Activated naive CD4-positive, alpha-beta T cell treated with anti-CD3 and anti-CD28 coated beads, Interleukin-2, amount 10 ng/mL, durations not matched to agents 7 days and 5 days (primary cell): ENCODE measurements around the gene ASL.
A peak's percentile ranks its signal among the peaks of the same experiment; 100 is the strongest.
"Not testable (repeated sequence)": the region's sequence is repeated elsewhere in the genome, so short reads cannot be mapped to it uniquely, and the experiment has no call there.

Experiments
- CTCF ChIA-PET: fragments of 350-600 bp; sonication (Branson Sonifier 250); formaldehyde crosslinking; loops from one replicate; lab custom pipeline; 2021; ENCODE audit warnings: antibody characterized with exemption; lab: Charles Lee
- DNase-seq: peaks from one replicate; pipeline ENCODE4 v3.0.0-alpha.2; 2020
- H3K27ac Mint-ChIP-seq: one replicate; pipeline ENCODE4 v1.8.0; 2021; ENCODE audit warnings: mild to moderate bottlenecking, moderate library complexity, mixed read lengths
- H3K27me3 Mint-ChIP-seq: one replicate; pipeline ENCODE4 v1.8.0; 2021; ENCODE audit warnings: mild to moderate bottlenecking, mixed read lengths
- H3K36me3 Mint-ChIP-seq: one replicate; pipeline ENCODE4 v1.8.0; 2021; ENCODE audit warnings: mixed read lengths
- H3K4me1 Mint-ChIP-seq: one replicate; pipeline ENCODE4 v1.8.0; 2021; ENCODE audit warnings: mixed read lengths
- H3K4me3 Mint-ChIP-seq: one replicate; pipeline ENCODE4 v1.8.0; 2021; ENCODE audit warnings: mild to moderate bottlenecking, moderate library complexity, mixed read lengths
- H3K9me3 Mint-ChIP-seq: one replicate; pipeline ENCODE4 v1.8.0; 2021; ENCODE audit warnings: mixed read lengths

The ASL gene

DNA sequence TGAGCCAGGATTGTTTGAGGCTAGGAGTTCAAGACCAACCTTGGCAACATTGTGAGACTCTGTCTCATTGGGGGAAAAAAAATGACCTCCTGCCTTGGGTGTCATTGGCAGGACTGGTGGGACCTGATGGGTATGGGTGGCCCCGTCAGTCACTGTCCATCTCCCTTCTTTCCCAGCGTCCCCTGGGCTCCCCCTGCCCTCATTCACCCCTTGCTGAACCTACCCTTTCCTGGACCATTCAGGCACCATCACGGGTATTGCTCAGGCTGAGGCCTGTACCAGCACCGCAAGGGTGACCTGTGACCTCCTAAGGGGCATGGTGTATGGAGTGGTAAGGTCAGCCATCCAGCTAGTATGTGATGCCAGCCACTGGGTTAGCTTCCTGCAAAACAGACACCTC, 19.4 kb downstream of the ASL start:
- Mint-ChIP-seq H3K27ac (no peak overlapping the region), H3K27me3 (no peaks in the 10 kb centered on the region), H3K9me3 (no peaks in the 10 kb centered on the region), H3K4me3 (no peak overlapping the region), H3K4me1 (peaks cover 9% of the 10 kb centered on the region), H3K36me3 (no peaks in the 10 kb centered on the region)
- no peak for DNase-seq
- CTCF ChIA-PET, result no interaction called here

DNA sequence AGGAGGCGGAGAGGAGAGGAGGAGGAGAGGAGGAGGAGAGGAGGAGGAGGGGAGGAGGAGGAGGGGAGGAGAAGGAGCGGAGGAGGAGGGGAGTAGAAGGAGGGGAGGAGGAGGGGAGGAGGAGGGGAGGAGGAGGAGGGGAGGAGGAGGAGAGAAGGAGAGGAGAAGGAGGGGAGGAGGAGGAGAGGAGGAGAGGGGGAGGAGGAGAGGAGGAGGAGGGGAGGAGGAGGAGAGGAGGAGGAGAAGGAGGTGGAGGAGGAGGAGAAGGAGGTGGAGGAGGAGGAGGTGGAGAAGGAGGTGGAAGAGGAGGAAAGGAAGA, 23.6 kb downstream of the ASL start:
- Mint-ChIP-seq H3K36me3 (no peaks in the 10 kb centered on the region), H3K27ac (no peak overlapping the region), H3K4me3 (no peak overlapping the region), H3K9me3 (no peaks in the 10 kb centered on the region), H3K27me3 (no peaks in the 10 kb centered on the region), H3K4me1 (peaks cover 14% of the 10 kb centered on the region)
- DNase-seq, result no peak
- CTCF ChIA-PET, result no interaction called here

DNA sequence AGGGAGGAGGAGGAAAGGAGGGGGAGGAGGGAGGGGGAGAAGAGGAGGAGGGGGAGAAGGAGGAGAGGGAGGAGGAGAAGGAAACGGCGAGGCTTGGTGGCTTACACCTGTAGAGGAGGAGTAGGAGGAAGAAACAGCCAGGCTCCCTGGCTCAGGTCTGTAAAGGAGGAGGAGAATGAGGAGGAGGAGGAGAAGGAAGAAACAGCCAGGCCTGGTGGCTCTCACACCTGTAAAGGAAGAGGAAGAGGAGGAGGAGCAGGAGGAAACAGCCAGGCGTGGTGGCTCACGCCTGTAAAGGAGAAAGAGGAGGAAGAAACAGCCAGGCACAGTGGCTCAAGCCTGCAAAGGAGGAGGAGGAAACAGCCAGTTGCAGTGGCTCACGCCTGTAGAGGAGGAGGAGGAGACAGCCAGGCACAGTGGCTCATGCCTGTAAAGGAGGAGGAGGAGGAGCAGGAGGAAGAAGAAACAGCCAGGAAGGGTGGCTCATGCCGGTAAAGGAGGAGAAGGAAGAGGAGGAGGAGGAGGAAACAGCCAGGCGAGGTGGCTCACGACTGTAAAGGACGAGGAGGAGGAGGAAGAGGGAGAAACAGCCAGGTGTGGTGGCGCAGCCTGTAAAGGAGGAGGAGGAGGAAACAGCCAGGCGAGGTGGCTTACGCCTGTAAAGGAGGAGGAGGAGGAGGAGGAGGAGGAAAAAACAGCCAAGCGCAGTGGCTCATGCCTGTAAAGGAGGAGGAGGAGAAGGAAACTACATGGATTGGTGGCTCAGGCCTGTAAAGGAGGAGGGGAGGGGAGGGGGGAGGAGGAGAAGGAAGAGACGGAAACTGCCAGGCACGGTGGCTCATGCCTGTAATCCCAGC, 24.2 kb downstream of the ASL start:
- H3K27ac Mint-ChIP-seq, result peak overlapping the region; percentile 80
- no peaks in the 10 kb centered on the region for H3K27me3 Mint-ChIP-seq
- peak overlapping the region; percentile 71 for H3K4me3 Mint-ChIP-seq
- DNase-seq, result peak; percentile 59
- peaks cover 14% of the 10 kb centered on the region for H3K4me1 Mint-ChIP-seq
- no peaks in the 10 kb centered on the region for H3K36me3 Mint-ChIP-seq
- CTCF ChIA-PET, result no interaction called here
- H3K9me3 Mint-ChIP-seq, result no peaks in the 10 kb centered on the region

DNA sequence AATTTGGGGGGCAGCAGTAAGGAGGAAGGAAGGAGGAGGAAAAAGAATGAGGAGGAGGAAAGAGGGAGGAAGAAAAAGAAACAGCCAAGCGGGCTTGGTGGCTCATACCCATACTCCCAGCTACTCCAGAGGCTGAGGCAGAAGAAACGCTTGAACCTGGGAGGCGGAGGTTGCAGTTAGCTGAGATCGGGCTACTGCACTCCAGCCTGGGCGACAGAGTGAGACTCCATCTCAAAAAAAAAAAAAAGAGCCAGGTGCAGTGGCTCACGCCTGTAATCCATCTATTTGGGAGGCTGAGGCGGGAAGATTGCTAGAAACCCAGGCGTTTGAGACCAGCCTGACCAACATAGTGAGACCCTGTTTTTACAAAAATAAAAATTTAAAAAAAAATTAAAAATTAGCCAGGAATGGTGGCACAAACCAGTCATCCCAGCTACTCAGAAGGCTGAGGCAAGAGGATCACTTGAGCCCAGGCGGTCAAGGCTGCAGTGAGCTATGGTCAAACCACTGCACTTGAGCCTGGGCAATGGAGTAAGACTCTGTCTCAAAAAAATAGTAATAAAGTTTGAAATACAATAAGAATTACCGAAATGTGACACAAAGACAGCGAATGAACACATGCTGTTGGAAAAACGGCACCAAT, 24.9 kb downstream of the ASL start:
- CTCF ChIA-PET, result interaction anchor here (0.5 kb wide), 1 partner anchor 14 kb away, joined by 3 read pairs; the partner anchor contains the start of gene CRCP
- Mint-ChIP-seq H3K27ac (peak overlapping the region; percentile 80), H3K4me3 (peak overlapping the region; percentile 71), H3K4me1 (peaks cover 14% of the 10 kb centered on the region), H3K9me3 (no peaks in the 10 kb centered on the region), H3K27me3 (no peaks in the 10 kb centered on the region), H3K36me3 (no peaks in the 10 kb centered on the region)
- no peak for DNase-seq

DNA sequence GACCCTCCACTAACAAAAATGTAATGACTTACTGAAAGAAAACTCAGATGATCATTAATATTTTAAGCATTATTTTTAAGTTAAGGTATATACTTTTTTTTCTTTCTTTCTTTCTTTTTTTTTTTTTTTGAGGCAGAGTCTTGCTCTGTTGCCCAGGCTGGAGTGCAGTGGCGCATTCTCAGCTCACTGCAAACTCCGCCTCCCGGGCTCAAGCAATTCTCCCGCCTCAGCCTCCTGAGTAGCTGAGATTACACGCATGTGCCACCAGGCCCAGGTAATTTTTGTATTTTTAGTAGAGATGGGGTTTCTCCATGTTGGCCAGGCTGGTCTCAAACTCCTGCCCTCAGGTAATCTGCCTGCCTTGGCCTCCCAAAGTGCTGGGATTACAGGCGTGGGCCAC, 26.5 kb downstream of the ASL start:
- H3K27me3 Mint-ChIP-seq, H3K27ac Mint-ChIP-seq, DNase-seq, H3K9me3 Mint-ChIP-seq, H3K36me3 Mint-ChIP-seq, H3K4me3 Mint-ChIP-seq, CTCF ChIA-PET: not testable (repeated sequence)
- H3K4me1 Mint-ChIP-seq, result peaks cover 14% of the 10 kb centered on the region

DNA sequence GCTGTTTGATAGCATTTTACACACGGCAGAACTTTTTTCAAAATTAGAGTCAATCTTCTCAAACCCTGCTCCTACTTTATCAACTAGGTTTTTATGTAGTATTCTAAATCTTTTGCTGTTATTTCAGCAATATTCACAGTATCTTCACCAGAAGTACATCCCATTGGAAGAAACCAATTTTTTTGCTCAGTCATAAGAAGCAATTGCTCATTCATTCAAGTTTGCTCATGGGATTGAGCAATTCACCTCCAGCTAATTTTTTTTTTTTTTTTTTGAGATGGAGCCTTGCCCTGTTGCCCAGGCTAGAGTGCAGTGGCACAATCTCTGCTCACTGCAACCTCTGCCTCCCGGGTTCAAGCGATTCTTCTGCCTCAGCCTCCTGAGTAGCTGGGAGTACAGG, 28.4 kb downstream of the ASL start:
- CTCF ChIA-PET, DNase-seq: not testable (repeated sequence)

GRCh38 chr7:66105263-66105748, 29.7 kb downstream of the ASL start:
- H3K4me3 Mint-ChIP-seq, result no peak overlapping the region
- DNase-seq, result no peak
- H3K27ac Mint-ChIP-seq, result no peak overlapping the region
- peaks cover 2% of the 10 kb centered on the region for H3K4me1 Mint-ChIP-seq
- no peaks in the 10 kb centered on the region for H3K36me3 Mint-ChIP-seq
- no peaks in the 10 kb centered on the region for H3K9me3 Mint-ChIP-seq
- no peaks in the 10 kb centered on the region for H3K27me3 Mint-ChIP-seq
- CTCF ChIA-PET, result no interaction called here

More for the DNA sequence above, 28.4 kb downstream of the ASL start:
- H3K27ac Mint-ChIP-seq, H3K27me3 Mint-ChIP-seq, H3K4me3 Mint-ChIP-seq, H3K9me3 Mint-ChIP-seq, H3K36me3 Mint-ChIP-seq: not testable (repeated sequence)
- H3K4me1 Mint-ChIP-seq, result peaks cover 11% of the 10 kb centered on the region

- CTCF ChIA-PET, H3K27me3 Mint-ChIP-seq, H3K4me1 Mint-ChIP-seq, H3K27ac Mint-ChIP-seq, DNase-seq, H3K4me3 Mint-ChIP-seq, H3K36me3 Mint-ChIP-seq, H3K9me3 Mint-ChIP-seq: not testable (repeated sequence)
Measured at GRCh38 chr7:66108410-66108809, 32.8 kb downstream of the ASL start.

DNA sequence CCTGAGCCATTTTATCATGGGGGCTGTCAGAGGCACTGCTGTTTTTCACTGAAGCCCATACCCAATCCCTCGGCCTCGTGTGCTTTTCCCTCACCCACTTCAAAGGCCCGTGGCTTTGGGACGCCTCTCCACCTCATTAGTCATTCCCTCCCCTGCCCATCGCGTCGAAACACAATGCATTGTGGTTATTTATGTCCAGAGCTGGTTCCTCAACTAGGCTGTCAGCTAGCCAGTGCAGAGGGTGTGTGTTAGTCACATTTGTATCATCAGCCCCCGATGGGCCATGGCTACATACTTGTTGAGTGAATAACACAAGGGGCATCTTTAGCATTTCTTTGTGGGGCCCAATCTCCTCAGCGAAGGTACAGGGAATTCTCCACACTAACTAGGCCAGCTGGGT, 35.2 kb downstream of the ASL start:
- CTCF ChIA-PET, result no interaction called here
- H3K27me3 Mint-ChIP-seq, result peaks cover 3% of the 10 kb centered on the region

DNA sequence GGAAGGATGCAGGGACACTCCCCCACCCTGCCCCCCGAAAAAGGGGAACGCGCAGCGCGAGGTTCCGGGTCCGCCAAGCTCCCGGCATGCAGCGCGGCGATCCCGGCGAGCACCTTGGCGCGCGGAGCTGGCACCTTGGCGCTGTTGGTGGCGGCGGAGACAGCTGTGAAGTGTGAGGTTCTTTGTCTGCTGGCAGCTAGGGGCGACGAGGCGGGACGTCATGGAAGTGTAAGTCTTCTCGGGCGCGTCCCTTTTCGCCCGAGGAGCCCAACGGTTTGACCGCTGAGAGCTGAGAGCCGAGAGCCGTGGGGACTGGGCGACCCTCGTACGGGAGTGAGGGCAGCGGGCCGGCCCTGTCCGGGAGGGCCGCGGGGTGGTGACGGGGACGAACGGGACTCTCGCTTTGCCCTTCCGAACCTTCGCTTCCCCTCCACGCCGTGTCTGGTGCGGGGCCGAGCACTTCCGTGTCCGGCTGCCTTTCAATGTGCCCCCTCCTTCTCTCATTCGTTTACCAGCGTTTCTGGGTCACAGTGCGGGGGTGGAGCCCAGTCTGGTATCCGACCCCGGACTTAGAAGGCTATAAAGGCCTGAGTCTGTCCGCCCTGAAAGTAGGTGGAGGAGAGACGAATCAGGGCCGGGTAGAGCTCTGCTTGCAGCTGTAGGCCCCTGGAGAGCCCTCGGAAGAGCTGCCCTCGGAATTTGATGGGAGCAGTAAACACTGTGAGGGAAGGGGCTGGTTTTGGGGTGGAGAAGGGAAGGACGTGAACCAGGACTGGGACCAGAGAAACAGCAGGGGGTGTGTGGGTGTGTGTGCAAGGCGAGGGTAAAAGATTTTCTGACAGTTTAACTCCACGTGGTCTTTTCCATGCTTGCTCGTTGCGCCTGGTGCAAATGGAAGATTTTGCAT, 39.4 kb downstream of the ASL start, which contains the start of gene CRCP:
TSS of gene CRCP (plus strand) at position 105 of the 907 bp plus-strand sequence. CDS start at position 221, 116 bp downstream.
- Mint-ChIP-seq H3K27ac (peak within 1 kb of the TSS; percentile 98), H3K9me3 (no peaks in the 10 kb centered on the region), H3K4me1 (peaks cover 40% of the 10 kb centered on the region), H3K4me3 (peak within 1 kb of the TSS; percentile 96), H3K36me3 (peaks cover 22% of the 10 kb centered on the region), H3K27me3 (peaks cover 3% of the 10 kb centered on the region)
- CTCF ChIA-PET, result interaction anchor here (0.6 to 3.0 kb wide), 3 partner anchors 10 to 16 kb away, joined by 3 to 8 read pairs (median 3); no protein-coding TSS in a partner anchor
- DNase-seq, result peak; percentile 89

More for the DNA sequence above, 35.2 kb downstream of the ASL start:
- Mint-ChIP-seq H3K4me1 (peaks cover 15% of the 10 kb centered on the region), H3K9me3 (no peaks in the 10 kb centered on the region), H3K36me3 (peaks cover 8% of the 10 kb centered on the region), H3K27ac (no peak overlapping the region), H3K4me3 (no peak overlapping the region)
- DNase-seq, result no peak

GRCh38 chr7:66116680-66117420, 41.2 kb downstream of the ASL start:
- H3K4me3 Mint-ChIP-seq, result peak overlapping the region; percentile 65
- not testable (repeated sequence) for H3K27ac Mint-ChIP-seq, H3K27me3 Mint-ChIP-seq, DNase-seq, H3K9me3 Mint-ChIP-seq
- CTCF ChIA-PET, result interaction anchor here (3.0 kb wide), 1 partner anchor 8 kb away, joined by 8 read pairs; no protein-coding TSS in a partner anchor
- peaks cover 40% of the 10 kb centered on the region for H3K4me1 Mint-ChIP-seq
- H3K36me3 Mint-ChIP-seq, result peaks cover 23% of the 10 kb centered on the region

GRCh38 chr7:66118603-66119002, 43.0 kb downstream of the ASL start:
- H3K4me1 Mint-ChIP-seq, result peaks cover 42% of the 10 kb centered on the region
- H3K27me3 Mint-ChIP-seq, result peaks cover 3% of the 10 kb centered on the region
- DNase-seq, result no peak
- no peak overlapping the region for H3K27ac Mint-ChIP-seq
- CTCF ChIA-PET, result interaction anchor here (1.2 kb wide), 1 partner anchor 86 kb away, joined by 3 read pairs; the partner anchor contains the start of gene TPST1
- no peaks in the 10 kb centered on the region for H3K9me3 Mint-ChIP-seq
- peaks cover 23% of the 10 kb centered on the region for H3K36me3 Mint-ChIP-seq
- no peak overlapping the region for H3K4me3 Mint-ChIP-seq

GRCh38 chr7:66119245-66119850, 43.7 kb downstream of the ASL start:
- CTCF ChIA-PET, result interaction anchor here (1.2 kb wide), 1 partner anchor 85 kb away, joined by 3 read pairs; the partner anchor contains the start of gene TPST1
- Mint-ChIP-seq H3K9me3 (no peaks in the 10 kb centered on the region), H3K27me3 (peaks cover 3% of the 10 kb centered on the region), H3K4me3 (no peak overlapping the region), H3K27ac (no peak overlapping the region), H3K36me3 (peaks cover 23% of the 10 kb centered on the region), H3K4me1 (peaks cover 40% of the 10 kb centered on the region)
- DNase-seq, result no peak
